Esophagus mucosa (tissue), 1 donor: ENCODE data around the gene HNRNPA2B1. TPM values are rescaled to one million over a fixed set of nuclear protein-coding genes. Genes with fewer than 3 reads are reported as not detected.
"Not testable (repeated sequence)": the region's sequence is repeated elsewhere in the genome, so short reads cannot be mapped to it uniquely, and the experiment has no call there.

ENCODE experiments used
- ATAC-seq: fragments of 200-7000 bp; cut with Tn5 transposase; one replicate; pipeline ENCODE4 v1.9.1; 2020
- total RNA-seq: library from RNA; stranded (reverse); gene quantifications from one replicate; pipeline ENCODE4 v1.2.4, GENCODE V29; 2023
- donor health status: DM: yes; HTN: yes; CAD: no.

HNRNPA2B1 gene
- total RNA-seq, 1 donor from 2014 or later, result 231 TPM

DNA sequence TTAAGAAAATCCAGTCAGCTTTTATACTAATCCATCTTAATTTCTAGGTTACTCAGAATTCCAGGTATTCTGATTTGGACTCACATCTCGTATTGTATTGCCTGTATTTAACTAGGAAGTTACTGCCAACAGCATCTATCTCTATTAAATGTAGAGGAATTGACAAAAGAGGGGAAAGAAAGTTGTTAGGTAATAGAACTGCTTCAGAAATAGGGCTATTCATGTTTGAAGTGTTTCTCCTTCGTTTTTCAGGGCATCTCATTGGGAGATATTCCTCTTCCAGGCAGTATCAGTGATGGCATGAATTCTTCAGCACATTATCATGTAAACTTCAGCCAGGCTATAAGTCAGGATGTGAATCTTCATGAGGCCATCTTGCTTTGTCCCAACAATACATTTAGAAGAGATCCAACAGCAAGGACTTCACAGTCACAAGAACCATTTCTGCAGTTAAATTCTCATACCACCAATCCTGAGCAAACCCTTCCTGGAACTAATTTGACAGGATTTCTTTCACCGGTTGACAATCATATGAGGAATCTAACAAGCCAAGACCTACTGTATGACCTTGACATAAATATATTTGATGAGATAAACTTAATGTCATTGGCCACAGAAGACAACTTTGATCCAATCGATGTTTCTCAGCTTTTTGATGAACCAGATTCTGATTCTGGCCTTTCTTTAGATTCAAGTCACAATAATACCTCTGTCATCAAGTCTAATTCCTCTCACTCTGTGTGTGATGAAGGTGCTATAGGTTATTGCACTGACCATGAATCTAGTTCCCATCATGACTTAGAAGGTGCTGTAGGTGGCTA lies 16.1 kb downstream of the HNRNPA2B1 start:
- ATAC-seq, result not testable (repeated sequence)

DNA sequence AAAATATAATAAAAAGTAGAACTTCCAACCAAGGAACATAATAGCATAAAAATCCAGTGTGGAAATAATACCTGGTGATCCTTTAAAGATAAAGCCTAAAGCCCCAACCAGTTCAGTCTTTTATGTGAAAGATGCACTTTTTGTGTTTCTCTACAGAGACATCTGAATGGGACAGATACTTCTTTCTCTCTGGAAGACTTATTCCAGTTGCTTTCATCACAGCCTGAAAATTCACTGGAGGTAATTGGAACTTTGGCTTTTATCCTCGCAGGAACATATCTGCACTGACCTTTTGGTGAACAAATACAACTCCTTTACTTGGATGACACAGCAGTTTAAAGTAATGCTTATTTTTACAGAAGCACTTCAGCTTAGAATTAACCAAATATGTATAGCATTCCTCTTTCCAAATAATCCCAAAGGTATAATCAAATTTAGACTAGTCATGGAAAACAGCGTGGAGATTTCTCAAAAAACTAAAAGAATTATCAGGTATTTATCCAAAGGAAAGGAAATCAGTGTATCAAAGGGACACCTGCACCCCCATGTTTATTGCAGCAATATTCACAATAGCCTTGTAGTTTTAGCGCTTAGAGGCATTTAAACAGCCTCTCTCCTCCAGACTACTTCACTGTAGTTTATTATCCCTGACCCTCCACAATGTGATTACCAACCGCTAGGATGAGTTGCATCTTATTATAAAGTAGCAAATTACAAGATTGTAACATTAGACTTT lies 16.8 kb downstream of the HNRNPA2B1 start:
- no peak for ATAC-seq

DNA sequence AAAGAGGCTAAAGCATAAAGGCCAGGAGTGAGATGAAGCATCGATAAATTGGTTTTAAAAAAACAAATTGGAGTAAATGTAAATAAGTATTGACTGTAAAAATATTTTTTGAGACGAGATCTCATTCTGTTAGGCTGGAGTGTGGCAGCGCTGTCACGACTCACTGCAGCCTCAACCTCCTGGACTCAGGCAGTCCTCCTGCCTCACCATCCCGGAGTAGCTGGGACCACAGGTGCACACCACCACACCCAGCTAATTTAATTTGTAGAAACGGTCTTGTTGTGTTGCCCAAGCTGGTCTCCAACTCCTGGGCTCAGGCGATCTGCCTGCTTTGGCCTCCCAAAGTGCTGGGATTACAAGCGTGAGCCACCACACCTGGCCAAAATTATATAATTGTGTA lies 17.8 kb downstream of the HNRNPA2B1 start:
- no peak for ATAC-seq

DNA sequence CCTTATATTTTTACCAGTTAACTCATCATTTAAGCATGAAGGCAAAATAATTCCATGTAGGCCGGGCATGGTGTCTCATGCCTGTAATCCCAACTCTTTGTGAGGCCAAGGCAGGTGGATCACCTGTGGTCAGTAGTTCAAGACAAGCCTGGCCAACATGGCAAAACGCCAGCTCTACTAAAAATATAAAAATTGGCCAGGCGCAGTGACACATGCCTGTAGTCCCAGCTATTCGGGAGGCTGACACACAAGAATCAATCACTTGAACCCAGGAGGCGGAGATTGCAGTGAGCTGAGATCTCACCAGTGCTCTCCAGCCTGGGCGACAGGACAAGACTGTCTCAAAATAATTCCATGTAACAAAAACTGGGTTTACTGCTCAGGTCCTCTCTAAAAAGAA lies 18.3 kb downstream of the HNRNPA2B1 start:
- ATAC-seq, result no peak

DNA sequence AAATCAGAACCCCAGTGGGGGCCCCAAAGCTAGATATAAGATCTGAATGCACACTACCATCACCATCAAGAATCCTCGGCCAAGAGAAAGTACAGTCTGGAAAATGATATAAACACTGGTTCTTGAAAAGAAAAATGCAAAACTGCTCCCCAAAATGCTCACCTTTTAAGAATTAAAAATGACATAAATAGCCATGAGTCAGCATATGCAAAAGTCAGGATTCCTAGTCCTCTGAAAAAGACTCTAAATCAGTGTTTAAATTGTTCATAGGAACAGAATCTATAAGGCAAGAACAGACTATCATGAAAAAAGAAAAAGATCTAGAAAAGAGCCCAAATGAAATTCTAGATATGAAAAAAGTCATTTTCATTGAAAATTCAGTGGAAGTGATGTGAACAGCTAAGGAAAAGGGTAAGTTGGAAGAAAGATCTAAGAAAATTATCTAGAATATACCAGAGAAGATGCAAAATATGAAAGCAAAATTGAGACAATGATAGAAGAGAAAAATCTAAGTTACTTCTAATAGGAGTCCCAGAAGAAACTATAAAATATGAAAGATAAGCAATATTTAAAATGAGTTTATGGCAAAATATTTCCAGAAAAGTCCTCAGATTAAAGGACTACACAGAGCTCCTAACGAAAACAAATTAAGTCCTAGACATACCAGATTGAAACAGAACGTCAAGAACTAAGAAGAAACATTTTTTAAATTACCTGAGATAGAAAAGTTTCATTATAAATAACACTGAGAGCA lies 18.9 kb downstream of the HNRNPA2B1 start:
- no peak for ATAC-seq

DNA sequence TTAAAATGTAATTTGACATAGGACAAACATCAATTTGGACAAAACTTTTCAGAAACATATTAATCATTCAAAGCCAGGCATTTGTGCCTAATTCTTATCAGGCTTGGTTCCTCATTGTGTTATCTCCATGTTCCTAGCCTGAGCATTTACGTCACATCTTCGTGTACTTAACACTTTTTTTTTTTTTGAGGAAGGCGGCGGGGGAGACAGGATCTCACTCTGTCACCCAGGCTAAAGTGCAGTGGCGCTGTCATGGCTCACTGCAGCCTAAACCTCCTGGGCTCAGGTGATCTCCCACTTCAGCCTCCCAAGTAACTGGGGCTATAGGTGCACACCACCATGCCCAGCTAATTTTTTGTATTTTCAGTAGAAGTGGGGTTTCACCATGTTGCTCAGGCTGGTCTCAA lies 19.8 kb downstream of the HNRNPA2B1 start:
- no peak for ATAC-seq

DNA sequence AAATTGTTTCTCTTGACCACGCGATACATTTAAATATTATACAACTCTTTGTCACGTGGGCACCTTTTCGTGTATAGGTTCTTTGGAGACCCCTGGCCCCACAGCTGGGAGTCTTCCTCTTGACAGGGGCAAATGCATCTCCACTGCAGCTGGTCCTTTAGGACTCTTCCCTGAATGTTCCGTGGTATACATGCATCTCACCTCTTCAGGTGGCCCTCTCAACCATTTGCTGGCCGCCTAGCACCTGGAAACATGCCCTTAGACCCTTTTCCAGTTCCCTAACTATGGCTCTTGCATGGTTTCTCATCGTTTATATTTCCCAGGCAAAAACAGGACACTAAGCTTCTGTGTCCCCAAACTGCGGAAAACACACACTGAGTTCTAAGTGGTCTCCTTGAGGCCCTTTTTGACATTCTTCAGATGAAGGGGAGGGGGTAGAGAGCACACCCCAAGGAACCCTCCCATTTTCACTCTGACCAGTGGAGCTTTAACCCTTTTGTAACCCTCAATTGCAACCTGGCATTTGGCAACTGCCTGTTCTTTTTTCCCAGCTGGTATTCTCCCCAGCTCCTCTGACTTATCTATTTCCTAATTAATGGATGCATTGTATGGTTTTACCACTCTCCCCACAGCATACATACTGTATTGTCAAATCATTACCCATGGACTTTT lies 20.6 kb downstream of the HNRNPA2B1 start:
- no peak for ATAC-seq

DNA sequence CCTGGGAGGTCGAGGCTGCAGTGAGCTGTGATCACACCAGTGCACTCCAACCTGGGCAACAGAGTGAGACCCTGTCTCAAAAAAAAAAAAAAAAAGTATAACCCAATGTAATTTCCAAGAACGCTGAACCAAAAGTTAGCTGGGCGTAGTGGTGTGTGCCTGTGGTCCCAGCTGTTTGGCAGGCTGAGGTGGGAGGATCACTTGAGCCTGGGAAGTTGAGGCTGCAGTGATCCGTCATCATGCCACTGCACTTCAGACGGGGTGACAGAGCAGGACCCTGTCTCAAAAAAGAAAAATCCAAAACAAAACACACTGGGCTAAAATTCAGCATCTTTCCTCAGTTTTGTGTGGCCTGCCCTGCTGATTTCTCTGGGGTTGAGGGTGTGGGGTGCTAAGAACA lies 21.1 kb downstream of the HNRNPA2B1 start:
- ATAC-seq, result no peak

DNA sequence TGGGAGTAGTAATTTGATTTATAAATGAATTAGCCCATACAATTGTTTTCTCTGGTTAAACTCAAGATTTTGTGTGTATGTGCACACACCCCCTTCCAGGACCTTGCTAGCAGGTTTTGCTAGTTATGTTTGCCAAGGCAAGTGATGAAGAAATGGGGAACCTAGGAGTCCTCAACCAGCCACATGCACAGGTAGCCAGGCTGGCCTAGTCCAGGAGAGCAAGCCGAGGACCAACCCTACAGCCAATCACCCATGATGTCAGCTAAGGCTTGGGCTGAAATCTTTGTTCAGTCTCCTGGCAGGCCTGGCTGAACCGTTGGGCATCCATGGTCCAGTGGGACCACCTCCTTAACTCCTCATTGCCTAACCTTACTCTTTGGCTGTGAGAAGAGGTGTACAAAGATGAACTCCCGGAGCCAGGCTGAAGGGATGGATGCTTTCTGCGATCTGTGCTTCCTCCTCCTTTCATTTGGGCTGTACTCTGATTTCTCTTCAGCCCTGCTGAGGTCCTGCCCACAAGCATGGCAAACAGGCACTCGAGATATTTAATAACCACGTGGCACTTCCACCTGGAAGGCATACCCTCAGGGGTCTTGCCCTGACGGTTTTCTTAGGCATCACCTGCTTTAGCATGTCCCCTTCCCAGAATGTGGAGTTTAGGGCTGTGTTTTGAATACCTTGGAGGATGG lies 22.1 kb downstream of the HNRNPA2B1 start:
- peak; percentile 61 for ATAC-seq

DNA sequence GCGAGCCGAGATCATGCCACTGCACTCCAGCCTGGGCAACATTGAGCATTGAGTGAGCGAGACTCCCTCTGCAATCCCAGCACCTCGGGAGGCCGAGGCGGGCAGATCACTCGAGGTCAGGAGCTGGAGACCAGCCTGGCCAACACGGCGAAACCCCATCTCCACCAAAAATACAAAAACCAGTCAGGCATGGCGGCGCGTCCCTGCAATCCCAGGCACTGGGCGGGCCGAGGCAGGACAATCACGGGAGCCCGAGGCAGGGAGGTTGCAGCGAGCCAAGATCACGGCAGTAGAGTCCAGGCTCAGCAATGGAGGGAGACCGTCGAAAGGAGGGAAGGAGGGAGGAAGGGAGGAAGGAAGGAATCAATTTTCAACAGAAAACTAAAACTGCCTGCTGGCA lies 23.3 kb downstream of the HNRNPA2B1 start:
- ATAC-seq, result not testable (repeated sequence)

DNA sequence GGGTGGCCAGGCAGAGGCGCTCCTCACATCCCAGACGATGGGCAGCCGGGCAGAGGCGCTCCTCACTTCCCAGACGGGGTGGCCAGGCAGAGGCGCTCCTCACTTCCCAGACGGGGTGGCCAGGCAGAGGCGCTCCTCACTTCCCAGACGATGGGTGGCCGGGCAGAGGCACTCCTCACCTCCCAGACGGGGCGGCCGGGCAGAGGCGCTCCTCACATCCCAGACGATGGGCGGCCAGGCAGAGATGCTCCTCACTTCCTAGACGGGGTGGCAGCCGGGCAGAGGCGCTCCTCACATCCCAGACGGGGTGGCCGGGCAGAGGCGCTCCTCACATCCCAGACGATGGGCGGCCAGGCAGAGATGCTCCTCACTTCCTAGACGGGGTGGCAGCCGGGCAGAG lies 23.9 kb downstream of the HNRNPA2B1 start:
- not testable (repeated sequence) for ATAC-seq

DNA sequence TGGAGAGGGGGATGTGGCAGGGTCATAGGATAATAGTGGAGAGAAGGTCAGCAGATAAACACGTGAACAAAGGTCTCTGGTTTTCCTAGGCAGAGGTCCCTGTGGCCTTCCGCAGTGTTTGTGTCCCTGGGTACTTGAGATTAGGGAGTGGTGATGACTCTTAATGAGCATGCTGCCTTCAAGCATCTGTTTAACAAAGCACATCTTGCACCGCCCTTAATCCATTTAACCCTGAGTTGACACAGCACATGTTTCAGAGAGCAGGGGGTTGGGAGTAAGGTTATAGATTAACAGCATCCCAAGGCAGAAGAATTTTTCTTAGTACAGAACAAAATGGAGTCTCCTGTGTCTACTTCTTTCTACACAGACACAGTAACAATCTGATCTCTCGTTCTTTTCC lies 24.6 kb downstream of the HNRNPA2B1 start:
- ATAC-seq, result not testable (repeated sequence)

DNA sequence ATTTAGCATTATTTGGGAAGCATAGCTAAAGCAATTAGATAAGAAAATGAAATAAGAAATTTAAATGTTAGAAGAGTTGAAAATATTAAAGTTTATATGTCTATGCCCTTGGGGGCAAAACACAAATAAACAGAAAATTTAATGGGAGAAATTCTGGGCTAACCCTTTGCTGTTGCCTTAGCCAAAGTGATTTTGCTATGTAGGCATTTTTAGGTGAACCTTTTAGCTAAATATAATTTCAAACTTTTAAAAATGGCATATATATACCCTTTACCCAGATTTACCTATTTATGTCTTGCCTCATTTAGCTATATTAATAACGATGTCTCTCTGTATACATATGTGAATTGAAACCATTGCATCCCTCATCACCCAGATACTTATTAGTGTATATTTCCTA lies 28.5 kb downstream of the HNRNPA2B1 start:
- ATAC-seq, result no peak

DNA sequence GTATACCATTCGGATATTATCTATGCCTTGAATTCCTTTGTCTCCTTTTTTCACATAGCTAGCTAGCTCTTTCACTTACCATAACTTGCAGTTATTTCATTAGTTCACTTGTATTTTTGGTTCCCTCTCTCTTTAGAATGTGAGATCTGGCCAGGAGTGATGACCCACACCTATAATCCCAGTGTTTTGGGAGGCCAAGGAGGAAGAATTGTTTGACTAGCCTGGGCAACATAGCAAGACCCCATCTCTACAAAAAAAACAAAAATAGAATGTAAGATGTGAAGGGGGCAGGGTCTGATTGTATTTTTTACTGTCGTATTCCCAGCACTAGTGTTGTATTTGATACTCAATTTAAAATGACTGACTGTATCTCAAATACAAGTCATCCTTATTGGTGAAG lies 28.9 kb downstream of the HNRNPA2B1 start:
- no peak for ATAC-seq

DNA sequence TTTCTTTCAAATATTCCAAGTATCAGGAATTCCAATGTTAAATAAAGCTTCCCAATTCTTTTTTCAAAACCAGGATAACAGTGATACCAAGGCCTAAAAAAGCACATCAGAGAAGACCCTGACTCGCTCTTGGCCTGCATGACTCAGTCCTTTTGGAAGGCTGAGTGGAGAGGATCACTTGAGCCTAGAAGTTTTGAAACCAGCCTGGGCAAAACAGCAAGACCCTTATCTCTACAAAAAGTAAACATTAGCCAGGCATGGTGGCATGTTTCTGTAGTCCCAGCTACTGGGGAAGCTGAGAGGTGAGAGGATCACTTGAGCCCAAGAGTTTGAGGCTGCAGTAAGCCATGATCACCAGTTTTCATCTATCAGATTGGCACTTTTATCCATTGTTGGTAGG lies 29.9 kb downstream of the HNRNPA2B1 start:
- no peak for ATAC-seq

DNA sequence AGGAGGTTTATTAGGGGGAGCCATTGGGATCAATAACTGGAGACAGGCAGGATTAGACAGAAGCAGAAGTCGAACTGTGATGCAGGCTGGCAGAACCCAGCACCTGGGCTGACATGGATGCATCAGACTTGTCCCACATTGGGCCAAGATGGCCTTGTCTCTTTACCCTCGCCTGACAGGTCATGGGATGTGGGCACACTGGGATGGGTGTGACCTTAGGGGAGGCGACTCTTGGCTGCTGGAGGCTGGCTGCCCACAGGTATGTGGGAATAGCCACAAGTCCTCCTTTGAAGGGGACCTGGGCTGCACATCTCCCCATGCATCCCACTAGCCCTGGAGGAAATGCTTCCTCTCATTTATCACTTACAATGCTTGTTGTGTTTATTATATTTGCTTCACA lies 31.3 kb downstream of the HNRNPA2B1 start:
- ATAC-seq, result peak; percentile 21

DNA sequence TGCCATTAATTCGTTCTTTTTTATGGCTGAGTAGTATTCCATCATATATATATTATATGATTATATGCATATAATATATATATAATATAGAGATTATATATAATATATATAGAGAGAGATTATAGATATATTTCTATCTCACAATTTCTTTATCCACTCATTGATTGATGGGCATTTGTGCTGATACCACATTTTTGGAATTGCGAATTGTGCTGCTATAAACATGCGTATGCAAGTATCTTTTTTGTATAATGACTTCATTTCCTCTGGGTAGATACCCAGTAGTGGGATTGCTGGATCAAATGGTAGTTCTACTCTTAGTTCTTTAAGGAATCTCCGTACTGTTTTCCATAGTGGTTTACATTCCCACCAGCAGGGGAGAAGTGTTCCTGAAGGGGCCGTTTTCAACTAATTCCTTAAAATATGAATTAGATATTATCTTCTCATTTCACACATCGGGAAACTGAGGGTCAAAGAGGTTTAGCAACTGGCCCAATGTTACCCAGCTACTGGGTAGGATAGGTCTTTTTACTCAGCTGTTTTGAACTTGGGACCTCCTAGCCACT lies 32.0 kb downstream of the HNRNPA2B1 start:
- no peak for ATAC-seq

DNA sequence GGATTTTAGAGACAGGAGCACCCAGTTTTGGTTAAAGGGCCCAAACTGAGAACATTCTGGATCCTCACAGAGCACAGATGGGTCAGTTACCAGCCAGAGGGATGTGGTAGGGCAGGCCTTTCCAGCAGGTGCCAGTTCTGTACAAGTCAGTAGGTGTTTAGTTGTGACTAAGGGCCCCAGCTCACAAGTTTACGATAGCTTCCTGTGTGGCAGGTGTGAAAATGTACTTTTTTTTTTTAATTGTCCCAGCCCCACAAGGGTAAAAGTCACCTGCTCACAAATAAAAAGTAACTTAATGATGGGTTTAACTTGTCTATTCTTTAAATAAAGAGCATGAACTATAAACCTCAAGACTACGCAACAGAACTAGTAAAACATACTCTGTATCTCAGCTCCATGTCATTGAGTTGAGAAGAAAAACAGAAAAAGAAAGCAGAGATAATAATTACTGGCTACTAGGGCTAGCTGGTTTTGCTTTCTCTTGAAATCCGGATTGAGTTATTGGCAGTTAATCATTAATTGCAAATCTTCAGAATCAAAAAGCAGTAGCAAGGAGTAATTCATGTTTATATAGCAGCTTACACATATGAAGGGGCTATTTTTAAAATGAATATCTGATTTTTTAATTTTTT lies 33.1 kb downstream of the HNRNPA2B1 start:
- peak; percentile 88 for ATAC-seq

DNA sequence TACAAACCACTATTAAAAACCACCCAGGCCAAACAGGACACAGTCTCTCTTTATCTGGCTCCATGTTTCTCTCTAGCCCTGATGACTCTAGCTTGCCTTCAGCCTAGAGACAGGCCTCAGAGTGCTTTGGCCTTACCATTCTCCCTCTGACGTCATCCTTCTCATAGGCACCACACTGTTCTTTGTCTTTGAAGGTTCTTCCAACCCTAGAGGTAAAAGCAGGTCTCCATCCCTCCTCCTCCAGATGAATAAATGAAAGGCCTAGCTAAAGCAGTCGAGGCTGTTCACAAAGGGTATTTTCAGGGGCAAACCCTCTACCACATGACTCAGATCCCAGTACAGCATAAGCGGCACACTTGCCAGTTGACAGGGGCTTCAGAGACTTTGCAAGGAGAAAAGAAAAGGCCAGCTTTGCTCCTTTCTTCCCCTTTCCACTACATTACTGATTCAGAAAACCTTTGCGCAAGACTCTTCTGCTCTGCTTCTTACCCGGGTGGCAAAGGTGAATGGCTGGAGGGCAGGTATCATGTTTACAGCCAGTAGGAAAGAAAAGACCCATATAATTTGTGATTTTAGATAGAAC lies 33.8 kb downstream of the HNRNPA2B1 start:
- peak; percentile 31 for ATAC-seq

DNA sequence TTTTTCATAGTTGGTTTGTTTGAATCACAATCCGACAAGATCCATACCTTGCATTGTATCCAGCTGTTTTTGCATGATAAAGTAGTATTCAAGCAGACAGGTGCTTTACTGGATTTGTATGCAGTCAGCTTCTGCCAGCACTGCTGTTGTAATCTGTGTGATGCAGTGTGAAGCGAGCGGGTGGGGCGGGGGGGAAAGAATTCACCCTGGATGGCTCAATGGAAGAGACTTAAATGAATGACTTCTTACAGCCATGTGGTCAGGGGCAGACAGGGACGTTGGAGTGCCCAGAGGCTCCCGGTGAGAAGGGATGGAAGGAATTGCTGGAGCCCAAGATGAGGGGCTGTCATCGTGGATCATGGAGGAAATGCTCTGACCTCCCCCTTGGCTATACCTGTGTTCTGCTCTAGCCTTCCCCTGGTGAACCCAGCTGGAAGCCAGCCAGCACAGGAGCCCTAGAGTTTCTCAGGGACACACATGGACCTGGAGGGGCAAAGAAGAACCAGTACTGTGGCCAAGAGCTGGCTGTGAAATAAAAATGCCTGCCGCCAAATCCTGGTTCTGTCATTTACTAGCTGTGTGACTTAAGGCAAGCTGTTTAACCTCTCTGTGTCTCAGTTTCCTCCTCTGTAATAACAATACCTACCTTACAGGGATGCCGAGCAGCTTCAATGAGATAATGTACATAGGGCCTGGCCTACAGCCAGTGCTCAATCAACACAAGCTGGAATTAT lies 34.4 kb downstream of the HNRNPA2B1 start:
- peak; percentile 26 for ATAC-seq
